Bronchial epithelial cell (primary cell): Measurements from ENCODE around the gene AGAP1. TPM values are rescaled to one million over a fixed set of nuclear protein-coding genes. Genes with fewer than 3 reads are reported as not detected.

ENCODE experiments used
- DNase-seq: peaks from one replicate; pipeline ENCODE4 v3.0.0-alpha.2; 2010; ENCODE audit warnings: low read depth
- FAIRE-seq: peaks from 2 replicates; lab custom pipeline; 2011; peaks lifted over from hg19 to GRCh38; lab: Jason Lieb, UNC
- H3K27me3 ChIP-seq: 2 replicates; pipeline ENCODE4 v1.5.1; 2011; ENCODE audit warnings: low read length; ENCODE audit not compliant: control insufficient read depth, insufficient read depth
- H3K36me3 ChIP-seq: 2 replicates; pipeline ENCODE4 v1.5.1; 2011; ENCODE audit warnings: low read length; ENCODE audit not compliant: control insufficient read depth, insufficient read depth
- H3K4me3 ChIP-seq: 2 replicates; pipeline ENCODE4 v1.5.1; 2011; ENCODE audit warnings: mild to moderate bottlenecking, low read depth, low read length, control low read depth
- total RNA-seq: library from RNA; depleted of rRNA; stranded (reverse); fragments of >200 nt; gene quantifications from 2 replicates; pipeline ENCODE4 v1.2.1, GENCODE V29; 2014
- TF ChIP-seq, protein P1 (sequence below): IDR thresholded peaks from 2 replicates; pipeline ENCODE4 v1.5.1; 2011; ENCODE audit warnings: mild to moderate bottlenecking, moderate library complexity, low read length, control low read depth, inconsistent platforms; ENCODE audit not compliant: insufficient read depth, severe bottlenecking

Gene AGAP1
- total RNA-seq, 1 donor from 2014 or later = 22.4 TPM

- FAIRE-seq = no peak
Measured at GRCh38 chr2:235515821-235516220, 22.0 kb downstream of the AGAP1 start.

GRCh38 chr2:235516257-235516656 is 22.4 kb downstream of the AGAP1 start:
- Histone ChIP-seq H3K36me3 (peaks cover 2% of the 10 kb centered on the region), H3K27me3 (no peaks in the 10 kb centered on the region), H3K4me3 (no peak overlapping the region)
- FAIRE-seq (no peak), DNase-seq (no peak)
- TF ChIP-seq, protein P1, sequence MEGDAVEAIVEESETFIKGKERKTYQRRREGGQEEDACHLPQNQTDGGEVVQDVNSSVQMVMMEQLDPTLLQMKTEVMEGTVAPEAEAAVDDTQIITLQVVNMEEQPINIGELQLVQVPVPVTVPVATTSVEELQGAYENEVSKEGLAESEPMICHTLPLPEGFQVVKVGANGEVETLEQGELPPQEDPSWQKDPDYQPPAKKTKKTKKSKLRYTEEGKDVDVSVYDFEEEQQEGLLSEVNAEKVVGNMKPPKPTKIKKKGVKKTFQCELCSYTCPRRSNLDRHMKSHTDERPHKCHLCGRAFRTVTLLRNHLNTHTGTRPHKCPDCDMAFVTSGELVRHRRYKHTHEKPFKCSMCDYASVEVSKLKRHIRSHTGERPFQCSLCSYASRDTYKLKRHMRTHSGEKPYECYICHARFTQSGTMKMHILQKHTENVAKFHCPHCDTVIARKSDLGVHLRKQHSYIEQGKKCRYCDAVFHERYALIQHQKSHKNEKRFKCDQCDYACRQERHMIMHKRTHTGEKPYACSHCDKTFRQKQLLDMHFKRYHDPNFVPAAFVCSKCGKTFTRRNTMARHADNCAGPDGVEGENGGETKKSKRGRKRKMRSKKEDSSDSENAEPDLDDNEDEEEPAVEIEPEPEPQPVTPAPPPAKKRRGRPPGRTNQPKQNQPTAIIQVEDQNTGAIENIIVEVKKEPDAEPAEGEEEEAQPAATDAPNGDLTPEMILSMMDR = no peak

More at GRCh38 chr2:235515821-235516220, 22.0 kb downstream of the AGAP1 start:
- Histone ChIP-seq H3K4me3 (no peak overlapping the region), H3K36me3 (peaks cover 1% of the 10 kb centered on the region), H3K27me3 (no peaks in the 10 kb centered on the region)
- no peak for DNase-seq
- TF ChIP-seq, protein P1 = no peak

GRCh38 chr2:235518322-235519090 is 24.7 kb downstream of the AGAP1 start:
- Histone ChIP-seq H3K27me3 (no peaks in the 10 kb centered on the region), H3K36me3 (peaks cover 2% of the 10 kb centered on the region), H3K4me3 (no peak overlapping the region)
- TF ChIP-seq, protein P1 = no peak
- FAIRE-seq (peak; percentile 88), DNase-seq (no peak)

DNA sequence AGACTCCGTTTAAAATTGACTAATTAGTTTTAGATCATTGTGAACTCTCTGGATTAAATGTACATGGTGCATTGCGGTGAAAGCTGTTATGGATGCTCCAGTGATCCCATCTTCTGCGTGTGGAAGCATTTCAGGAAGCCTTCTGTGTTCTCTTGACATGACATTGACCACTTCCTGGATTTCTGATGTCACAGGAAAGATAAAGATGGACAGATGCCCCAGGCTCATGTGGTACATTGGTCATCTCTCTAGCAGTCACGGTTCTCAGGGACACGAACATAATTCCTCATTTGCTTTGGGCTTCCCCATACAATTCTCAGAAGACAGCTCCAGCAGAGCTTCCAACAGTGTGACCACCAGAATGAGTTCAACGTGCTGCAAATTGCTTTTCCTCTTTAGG is 26.9 kb downstream of the AGAP1 start:
- TF ChIP-seq, protein P1 = no peak
- peaks cover 2% of the 10 kb centered on the region for H3K36me3 ChIP-seq
- no peak for FAIRE-seq

GRCh38 chr2:235521844-235522243 is 28.0 kb downstream of the AGAP1 start:
- peak; percentile 51 for DNase-seq
- no peak for FAIRE-seq
- TF ChIP-seq, protein P1 = no peak

More for the DNA sequence above, 26.9 kb downstream of the AGAP1 start:
- Histone ChIP-seq H3K27me3 (no peaks in the 10 kb centered on the region), H3K4me3 (no peak overlapping the region)
- DNase-seq = no peak

More at GRCh38 chr2:235521844-235522243, 28.0 kb downstream of the AGAP1 start:
- Histone ChIP-seq H3K36me3 (peaks cover 2% of the 10 kb centered on the region), H3K4me3 (no peak overlapping the region), H3K27me3 (no peaks in the 10 kb centered on the region)
